ENCODE data around the gene LSM14B.
A peak's percentile ranks its signal among the peaks of the same experiment; 100 is the strongest.

Gene LSM14B

DNA sequence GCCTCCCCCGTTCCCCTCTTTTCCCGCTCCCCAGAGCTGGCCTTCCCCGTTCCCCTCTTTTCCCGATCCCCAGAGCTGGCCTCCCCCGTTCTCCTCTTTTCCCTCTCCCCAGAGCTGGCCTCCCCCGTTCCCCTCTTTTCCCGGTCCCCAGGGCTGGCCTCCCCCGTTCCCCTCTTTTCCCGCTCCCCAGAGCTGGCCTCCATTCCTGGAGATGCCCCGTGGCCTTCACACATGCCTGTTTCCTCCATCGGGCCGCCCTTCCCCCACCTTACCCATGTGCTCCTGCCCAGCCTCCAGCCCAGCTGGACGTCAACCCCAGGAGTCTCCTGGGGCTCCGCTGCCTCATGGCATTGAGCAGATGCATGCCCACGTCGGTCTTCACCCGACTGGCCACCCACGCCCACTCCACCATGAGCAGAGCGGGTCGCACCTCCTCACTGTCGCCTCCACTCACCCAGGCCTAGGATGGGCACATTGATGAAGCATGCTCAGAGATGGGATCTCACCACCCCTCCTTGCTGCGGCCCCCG, 29.6 kb downstream of the LSM14B start:
- no peak overlapping the region for H3K27ac ChIP-seq
- TF ChIP-seq, protein P1, sequence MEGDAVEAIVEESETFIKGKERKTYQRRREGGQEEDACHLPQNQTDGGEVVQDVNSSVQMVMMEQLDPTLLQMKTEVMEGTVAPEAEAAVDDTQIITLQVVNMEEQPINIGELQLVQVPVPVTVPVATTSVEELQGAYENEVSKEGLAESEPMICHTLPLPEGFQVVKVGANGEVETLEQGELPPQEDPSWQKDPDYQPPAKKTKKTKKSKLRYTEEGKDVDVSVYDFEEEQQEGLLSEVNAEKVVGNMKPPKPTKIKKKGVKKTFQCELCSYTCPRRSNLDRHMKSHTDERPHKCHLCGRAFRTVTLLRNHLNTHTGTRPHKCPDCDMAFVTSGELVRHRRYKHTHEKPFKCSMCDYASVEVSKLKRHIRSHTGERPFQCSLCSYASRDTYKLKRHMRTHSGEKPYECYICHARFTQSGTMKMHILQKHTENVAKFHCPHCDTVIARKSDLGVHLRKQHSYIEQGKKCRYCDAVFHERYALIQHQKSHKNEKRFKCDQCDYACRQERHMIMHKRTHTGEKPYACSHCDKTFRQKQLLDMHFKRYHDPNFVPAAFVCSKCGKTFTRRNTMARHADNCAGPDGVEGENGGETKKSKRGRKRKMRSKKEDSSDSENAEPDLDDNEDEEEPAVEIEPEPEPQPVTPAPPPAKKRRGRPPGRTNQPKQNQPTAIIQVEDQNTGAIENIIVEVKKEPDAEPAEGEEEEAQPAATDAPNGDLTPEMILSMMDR (conservative IDR thresholded peaks at IDR 0.05): no peak

DNA sequence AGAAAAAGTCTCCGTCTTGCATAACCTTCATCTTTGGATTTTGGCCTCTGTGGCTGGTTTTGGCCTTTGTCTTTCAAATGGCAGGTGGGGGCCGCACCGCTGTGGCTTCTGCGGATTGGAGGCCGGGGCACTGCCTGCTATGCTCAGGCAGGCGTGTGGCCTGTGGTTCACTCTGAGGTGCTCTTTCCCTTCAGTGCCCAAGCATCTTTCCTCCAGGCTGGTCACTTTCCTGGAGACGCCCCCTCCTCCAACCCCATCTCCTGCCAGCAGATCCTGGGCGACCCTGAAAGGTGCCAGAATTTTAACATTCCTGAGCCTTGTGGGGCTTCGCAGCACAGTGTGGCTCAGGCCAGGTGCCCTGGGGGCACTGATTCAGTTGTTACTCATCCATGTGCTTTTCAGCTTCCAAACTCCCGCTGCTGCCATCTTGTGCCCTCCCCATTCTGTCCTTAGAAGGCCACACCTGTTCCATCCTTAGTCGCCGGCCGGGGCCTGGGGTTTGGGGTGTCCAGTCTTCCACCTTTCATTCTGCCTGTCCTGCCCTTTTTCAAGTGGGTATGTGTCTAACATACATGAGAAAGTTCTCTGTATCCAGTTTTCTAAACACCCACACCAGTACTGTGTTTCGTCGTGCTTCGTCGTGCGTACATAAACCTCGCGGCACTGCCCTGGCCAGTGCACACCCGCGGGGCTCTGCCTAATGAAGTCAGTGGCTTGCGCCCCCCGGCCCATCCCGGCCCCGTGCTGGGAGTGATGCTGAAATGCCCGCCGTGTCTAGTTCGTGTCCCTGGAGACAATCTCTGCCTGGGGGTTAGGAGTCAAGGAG, 33.4 kb downstream of the LSM14B start:
- H3K27ac ChIP-seq: no peak overlapping the region
- TF ChIP-seq, protein P1 (conservative IDR thresholded peaks at IDR 0.05): no peak

DNA sequence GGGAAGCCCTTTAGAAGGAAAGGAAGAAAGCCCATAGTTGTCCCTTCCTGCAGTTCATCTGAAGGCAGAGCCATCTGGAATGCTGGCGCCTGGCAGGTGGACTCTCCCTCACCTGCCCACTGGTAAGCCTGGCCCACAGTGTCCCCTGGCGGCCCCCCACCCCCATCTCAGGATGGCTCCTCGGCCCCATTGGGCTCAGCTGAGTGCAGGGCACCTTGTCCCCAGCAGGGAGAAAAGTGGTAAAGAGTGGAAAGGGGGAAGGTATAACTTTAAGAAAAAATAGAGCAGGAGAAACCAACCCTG, 33.9 kb downstream of the LSM14B start:
- TF ChIP-seq, protein P1 (conservative IDR thresholded peaks at IDR 0.05): no peak
- H3K27ac ChIP-seq: no peak overlapping the region

DNA sequence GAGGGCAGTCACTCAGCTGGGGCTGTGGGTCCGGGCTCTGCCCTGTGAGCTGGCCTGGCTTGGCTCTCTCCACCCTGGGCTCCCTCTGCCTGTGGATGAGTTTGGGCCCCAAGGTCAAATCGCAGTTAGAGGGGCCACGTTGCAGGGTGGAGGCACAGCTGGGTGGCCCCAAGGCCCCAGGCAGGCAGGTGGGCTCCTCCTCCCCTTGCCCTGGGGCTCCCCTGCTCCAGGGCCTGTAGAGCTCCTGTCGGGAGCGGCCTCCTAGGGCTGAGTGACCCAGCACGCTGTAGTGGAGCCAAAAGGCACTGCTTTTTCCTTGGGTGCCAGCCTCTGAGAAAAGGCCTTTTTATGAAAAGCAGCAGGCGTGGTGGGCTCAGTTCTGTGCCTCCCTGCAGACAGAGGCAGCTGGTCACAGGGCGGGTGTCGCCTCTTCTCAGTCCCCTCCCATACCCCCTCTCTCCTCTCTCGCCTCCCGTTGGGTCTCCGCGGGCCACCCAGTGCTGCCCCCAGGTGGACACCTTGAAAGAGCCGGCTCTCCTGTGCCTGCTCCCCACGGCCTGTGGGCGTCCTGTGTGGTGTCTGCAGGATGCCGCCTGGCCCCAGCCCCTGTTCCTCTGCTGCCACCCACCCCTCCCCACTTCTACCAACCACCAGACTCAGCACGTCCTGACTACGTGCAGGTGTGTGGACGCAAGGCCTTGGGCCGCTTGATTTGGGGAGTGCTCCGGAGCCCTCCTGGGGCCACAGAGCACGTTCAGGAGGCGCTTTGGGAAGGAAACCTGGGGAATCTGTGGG, 34.5 kb downstream of the LSM14B start:
- TF ChIP-seq, protein P1 (conservative IDR thresholded peaks at IDR 0.05): peak; percentile 75
- H3K27ac ChIP-seq: no peak overlapping the region

DNA sequence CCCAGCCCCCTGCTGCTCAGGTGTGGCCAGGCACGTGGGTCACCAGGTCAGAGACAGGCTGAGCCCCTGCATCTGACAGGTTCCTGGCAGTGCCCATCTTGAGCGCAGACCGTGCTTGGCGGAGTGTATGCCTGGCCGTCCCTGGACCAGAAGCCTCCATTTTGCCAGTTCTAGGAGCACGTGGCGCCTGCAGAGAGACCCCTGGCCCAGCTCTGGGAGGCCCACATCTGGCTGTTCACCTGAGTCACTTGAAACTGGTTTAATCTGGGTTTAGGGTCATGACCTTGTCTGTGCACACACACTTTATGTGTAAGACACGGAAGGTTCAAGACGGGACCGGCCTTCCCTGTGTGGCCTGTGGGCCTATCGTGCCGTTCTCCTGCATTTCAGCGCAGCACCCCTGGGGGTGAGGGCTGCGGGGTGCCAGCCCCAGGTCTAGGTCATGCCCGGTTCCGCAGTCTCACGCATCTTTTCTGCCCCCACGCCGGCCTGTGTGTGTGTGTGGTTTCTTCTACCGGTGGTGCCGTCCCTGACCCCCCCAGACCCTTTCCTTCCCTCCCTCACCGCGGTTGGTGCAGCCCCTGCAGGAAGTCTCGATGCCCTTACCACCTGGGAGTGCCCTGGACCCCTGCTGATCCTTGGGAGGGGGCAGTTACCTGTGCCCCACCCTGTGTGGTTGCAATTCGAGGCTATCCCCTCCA, 35.3 kb downstream of the LSM14B start:
- no peak overlapping the region for H3K27ac ChIP-seq
- TF ChIP-seq, protein P1 (conservative IDR thresholded peaks at IDR 0.05): no peak

DNA sequence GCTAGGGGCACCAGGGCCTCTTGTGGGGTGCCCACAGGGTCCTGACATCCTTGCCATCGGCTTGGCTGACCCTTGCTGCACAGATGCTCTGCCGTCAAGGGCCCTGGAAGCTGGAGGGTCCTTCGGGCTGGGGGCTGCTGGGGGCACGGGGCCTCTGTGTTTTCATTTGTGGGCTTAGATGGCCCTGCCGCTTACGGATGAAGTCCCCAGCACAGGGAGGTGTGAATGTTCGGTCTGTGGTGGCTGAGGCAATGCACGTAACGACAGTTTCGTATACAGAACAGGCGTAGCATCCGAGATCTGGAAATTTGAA, 35.8 kb downstream of the LSM14B start:
- TF ChIP-seq, protein P1 (conservative IDR thresholded peaks at IDR 0.05): no peak
- H3K27ac ChIP-seq: no peak overlapping the region

DNA sequence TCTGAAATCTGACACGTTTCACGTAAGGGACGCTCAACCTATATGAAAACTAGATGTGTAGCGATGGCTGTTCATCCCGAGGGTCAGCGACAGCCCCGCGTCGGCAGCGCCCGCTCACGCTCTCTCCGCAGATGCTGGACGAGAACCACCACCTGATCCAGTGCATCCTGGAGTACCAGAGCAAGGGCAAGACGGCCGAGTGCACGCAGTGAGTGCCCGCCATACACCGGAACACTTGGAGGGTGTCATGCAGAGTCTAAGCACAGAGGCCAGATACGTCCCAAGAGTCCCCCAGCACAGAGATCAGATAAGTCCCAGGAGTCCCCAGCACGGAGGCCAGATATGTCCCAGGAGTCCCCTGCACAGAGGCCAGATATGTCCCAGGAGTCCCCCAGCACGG, 36.3 kb downstream of the LSM14B start:
- no peak overlapping the region for H3K27ac ChIP-seq

More for the DNA sequence above, 36.3 kb downstream of the LSM14B start:
- TF ChIP-seq, protein P1 (conservative IDR thresholded peaks at IDR 0.05): no peak

All from VCaP (cell line).